C1 segment of cervical spinal cord (tissue), 14 donors: Measurements from ENCODE around the gene MCAM.

Source experiments
- DNase-seq, 14 donors: peaks; one replicate each; lab custom pipeline; 2025; lab: John Stamatoyannopoulos, UW

Gene MCAM

GRCh38 chr11:119332111-119332765 is 15.3 kb upstream of the MCAM start:
- DNase-seq = no peak

GRCh38 chr11:119330237-119330636 is 13.3 kb upstream of the MCAM start:
- no peak for DNase-seq

- no peak for DNase-seq
Measured at GRCh38 chr11:119329320-119329719, 12.4 kb upstream of the MCAM start.

- no peak for DNase-seq
Measured at GRCh38 chr11:119324189-119324588, 7.3 kb upstream of the MCAM start.

DNA sequence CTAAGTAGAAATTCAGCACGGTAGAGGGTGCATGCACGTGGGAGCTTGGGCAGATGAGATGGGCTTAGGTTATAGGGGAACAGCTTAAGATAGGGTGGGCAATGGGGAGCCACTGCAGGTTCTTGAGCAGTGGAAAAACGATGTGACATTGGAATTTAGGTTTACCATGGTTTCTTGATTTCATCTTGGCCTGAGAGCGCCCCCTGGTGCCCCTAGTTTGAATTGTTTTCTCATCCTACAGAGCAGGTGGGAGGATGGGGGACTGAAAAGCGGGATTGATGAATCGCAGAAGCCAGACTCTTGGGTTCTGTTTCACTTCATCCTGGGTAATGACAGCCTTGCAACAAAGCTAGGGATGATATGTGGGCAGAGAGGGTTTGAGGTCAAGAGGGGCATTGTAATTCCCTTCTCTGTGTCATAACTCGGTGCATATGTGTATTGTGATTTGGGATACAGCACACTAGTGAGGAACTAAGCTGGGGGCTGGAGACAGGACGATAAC is 6.7 kb upstream of the MCAM start:
- DNase-seq = peak in 10 of 14 donors; percentile 23 to 71 (median 52)

DNA sequence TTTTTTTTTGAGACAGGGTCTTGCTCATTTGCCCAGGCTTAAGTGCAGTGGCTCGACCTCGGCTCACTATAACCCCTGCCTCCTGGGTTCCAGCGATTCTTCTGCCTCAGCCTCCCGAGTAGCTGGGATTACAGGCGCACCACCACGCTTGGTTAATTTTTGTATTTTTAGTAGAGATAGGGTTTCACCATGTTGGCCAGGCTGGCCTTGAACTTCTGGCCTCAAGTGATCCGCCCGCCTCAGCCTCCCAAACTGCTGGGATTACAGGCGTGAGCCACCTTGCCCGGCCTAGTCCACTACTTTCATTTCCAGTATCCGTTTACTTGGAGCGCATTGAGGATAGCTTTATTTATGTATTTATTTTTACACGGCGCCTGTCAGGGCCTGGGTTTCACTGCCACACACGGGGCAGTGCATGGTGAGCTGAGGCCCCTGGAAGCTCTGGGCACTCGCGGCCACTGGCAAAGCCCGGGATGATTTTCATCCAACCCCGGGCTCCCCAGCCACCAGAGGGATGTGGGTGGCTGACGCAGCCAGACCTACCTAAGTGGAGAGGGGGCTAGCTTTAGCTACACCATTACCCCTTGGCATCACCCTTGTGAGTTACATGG is 6.1 kb upstream of the MCAM start:
- DNase-seq = no peak

- DNase-seq = no peak
Measured at GRCh38 chr11:119322360-119322739, 5.4 kb upstream of the MCAM start.

- DNase-seq = peak in 6 of 14 donors; percentile 24 to 68 (median 54)
Measured at GRCh38 chr11:119320776-119321524, 4.0 kb upstream of the MCAM start.

- peak in 9 of 14 donors; percentile 26 to 70 (median 56) for DNase-seq
Measured at GRCh38 chr11:119320240-119320775, 3.4 kb upstream of the MCAM start.

DNA sequence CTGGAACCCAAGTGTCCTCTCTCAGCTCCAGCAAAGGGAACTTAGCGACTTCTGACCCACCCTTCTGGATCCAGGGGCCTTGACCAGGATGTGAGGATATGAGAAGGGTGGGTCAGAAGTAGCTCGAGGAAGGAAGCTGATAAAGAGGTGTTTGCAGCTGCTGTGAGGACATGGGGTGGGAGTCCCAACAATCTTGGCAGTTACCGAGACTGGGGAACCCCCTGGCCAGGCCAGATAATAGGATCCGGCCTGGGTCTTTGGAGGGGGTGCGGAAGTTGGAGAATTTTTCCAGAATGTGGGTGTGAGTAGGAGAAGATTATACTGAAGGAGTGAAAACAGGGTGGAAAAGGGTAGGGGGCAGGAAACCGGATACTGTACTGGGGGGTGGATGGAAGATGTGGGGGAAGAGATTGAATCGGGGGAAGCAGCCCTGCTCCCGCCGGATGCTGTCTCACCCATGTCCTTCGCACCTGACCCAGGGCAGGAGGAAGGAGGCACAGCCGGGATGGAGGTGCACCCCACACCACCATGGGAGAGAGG is 2.8 kb upstream of the MCAM start:
- no peak for DNase-seq

- DNase-seq = peak in 1 of 14 donors; percentile 36
Measured at GRCh38 chr11:119319136-119319699, 2.3 kb upstream of the MCAM start.

DNA sequence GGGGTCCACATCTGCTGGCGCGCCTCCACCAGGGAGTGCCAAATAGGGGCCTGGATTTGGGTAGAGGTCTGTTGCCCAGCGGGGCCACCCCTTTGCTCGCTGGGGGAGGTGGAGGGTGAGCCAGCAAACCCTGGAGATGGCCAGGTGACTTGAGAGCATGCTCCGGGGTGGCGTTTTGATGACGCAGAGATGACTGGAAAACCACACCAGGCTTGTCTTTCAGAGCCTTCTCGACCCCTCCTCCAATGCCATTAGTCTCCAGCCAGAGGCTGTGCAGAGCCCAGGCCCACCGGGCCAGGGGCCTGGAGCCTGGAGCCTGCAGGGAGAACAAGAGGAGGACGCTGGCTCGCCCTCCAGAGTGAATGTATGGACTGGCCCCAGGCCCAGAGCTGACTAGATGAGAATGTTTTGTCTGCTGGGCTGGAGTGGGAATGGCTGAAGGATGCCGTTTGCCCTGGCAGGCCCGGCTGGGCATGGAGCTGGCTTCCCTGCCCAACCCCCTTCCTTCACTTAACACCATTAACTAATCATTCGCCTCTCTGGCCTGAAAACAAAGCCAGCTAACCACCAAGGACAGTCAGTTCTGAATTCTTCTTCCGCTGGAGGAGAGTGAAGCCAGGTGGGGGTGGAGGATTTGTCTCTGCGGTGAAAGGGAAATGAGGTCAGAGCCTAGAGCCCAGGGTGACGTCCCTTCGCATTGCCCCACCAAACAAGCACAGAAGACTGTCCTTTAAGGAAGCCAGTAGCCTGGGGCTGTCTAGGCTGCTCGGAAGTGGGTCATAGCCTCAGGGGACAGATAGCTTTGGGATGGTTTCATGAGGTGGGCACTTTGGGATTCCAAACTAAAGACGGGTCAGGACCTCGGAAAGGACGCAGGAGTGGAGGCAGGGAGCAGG is 1.6 kb upstream of the MCAM start:
- peak in 5 of 14 donors; percentile 33 to 49 (median 39) for DNase-seq

DNA sequence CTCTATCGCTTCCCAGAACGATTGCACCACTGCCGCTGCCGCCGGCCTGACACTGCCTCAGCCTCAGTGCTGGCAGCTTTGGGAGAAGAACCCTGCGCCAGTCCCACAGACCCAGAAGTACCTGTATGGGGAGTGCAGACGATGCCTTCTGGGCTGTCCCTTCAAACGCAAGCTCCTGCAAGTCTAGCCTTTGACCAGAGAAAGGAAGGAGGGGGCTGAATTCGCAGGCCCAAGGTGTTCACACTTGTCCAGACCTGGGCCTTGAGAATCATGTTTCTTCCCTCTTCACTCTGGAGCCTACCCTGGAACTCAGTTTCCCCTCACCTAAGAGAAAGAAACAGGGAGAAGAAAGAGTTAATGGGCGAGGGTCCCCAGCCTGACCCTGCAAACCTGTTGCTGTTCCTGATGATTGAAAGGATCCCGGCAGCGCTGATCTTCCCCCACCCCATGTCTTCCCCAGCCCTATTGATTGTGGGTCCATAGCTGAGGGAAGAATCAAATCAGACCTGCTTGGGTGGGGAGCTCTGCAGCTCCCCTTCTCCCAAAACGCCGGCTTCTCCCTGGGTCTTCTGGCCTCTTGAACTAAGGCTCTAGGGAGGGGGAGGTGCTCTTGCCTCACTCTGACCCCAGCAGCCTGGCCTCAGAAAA is 786 bp upstream of the MCAM start:
- DNase-seq = peak in 1 of 14 donors; percentile 69

DNA sequence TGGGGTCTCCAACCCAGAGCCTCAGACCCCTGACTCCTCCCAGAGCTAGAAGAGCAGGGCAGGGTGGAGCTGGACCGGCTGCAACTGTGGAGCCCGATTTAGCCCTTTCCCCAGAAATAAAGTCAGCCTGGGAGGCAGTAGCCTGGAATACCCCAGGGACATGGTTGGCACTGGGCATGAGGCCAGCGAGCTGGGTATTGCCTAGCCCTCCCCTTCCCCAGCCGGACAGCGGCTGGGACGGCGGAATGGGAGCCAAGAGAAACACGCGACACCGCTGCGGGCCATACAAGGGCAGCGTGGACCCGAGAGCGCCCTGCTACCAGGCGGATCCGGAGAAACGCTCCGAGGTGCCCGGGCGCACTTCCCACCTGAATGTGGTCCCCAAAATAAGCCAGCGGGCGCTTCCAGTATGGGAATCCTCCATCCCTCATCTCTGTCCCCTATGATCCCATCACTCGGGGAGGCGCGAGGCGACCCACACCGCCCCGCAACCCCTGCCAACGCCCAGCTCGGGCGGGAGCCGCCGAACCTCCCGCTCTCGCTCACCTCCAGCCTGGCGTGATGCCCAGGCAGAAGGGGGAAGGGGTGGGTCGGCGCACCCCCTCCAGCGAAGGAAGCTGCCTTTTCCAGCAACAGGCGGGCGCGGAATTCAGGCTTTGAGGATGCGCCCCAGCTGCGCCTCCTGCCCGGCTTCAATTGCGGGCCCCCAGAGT is 758 bp downstream of the MCAM start:
- peak in 12 of 14 donors; percentile 50 to 86 (median 72) for DNase-seq

DNA sequence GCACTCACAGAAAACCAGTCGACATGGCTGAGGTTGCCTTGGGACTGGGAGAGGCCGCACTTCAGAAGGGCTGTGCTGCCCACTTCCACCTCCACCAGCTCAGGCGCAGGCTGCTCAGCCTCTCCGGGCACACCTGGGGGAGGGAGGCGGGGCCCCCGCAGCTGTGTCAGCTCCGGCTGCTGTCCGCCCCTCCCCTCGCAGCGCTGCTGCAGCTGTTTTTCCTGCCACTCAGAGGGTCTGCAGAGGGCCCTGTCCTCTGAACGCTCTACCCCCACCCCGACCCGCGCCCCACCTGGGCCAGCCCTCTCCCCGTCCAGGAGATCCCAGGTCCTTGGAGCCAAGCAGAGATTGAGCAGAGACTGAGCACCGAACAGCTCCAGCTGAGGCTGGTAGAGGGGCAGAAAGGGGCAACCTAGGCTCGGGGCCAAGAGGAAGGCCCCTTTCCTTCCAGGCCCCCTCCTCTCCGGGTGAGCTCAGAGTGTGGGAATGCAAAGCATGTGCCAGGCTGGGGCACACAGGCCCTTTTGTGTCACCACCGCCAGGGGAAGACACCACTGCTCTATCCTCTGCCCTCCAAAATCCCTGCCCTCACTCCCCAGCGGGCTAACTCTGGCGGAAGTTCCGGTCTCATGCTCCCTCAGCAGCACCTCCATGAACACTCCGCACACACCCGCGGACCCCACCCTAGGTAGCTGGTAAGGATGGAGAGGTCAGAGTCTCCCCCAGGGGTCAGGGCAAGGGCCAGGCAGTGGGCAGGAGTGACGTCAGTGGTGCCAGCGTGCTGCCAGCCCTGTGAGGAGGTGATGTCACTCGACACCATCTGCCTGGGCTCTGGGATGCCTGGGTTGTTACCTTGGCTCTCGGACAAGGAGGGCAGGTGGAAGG is 1.6 kb downstream of the MCAM start:
- peak in 10 of 14 donors; percentile 50 to 86 (median 73) for DNase-seq

DNA sequence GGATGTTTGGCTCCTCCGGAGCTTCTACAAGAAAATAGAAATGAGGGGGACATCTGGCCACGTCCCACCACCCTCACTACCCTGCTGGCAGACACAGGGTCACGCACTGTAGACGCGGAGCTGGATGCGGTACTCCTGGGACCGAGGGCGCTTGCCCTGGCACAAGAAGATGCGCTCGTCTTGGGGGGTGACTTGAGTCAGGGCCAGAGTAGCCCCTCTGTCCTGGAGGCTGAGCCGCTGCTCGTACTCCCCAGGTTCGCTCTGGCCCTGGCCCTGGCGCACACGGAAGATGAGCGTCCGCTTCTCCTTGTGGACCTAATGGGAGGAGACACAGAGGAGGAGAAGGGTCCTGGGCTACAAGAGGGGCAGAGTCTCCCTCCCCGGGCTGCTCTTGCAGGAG is 2.2 kb downstream of the MCAM start:
- no peak for DNase-seq

GRCh38 chr11:119310682-119311052 is 6.3 kb downstream of the MCAM start:
- no peak for DNase-seq

DNA sequence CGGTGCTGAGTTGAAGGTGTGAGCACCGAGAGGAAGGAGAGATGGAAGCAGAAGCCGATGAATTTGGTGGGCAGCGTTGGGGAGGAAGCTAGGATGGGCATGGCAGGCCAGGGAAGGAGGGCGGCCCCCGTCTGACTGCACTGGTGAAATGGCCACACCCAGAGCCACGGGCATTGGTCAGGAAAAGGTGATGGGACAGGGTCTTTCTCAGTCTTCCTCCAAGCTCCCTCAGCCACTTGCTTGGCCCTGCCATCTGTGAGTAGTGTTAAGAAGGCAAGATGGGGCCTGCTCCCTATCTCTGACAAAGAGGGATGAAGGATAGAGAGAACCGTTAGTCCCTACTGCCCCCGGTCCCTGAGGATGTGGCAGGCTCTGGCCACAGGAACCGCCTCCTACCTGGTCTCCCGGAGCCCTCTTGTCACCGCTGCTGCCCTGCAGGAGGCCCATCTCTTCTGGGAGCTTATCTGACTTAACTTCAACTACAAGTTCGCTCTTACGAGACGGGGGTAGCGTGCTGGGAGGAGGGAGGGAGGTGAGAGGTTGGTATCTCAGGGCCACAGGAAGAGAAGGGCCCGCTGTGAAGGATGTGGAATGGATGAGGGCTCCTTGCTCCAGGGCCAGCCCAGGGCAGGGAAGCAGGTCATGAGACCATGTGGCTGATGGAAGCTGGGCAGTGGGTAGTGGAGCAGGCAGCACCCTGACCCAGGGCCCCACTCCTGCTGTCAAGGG is 6.8 kb downstream of the MCAM start:
- no peak for DNase-seq
